Smooth muscle cell (in vitro differentiated cells): Measurements from ENCODE around the gene SHLD1. TPM values are rescaled to one million over a fixed set of nuclear protein-coding genes. Genes with fewer than 3 reads are reported as not detected.

Experiments
- DNase-seq: peaks from one replicate; lab custom pipeline; 2025; ENCODE audit not compliant: unreplicated experiment; lab: John Stamatoyannopoulos, UW
- H2AFZ ChIP-seq: fragments of 200-600 bp; sonication (generic); 2 replicates; pipeline ENCODE4 v1.6.0; 2016; ENCODE audit warnings: antibody characterized with exemption, low read depth, mild to moderate bottlenecking
- H3F3A ChIP-seq: fragments of 200-600 bp; sonication (generic); 2 replicates; pipeline ENCODE4 v1.6.0; 2017; ENCODE audit warnings: antibody characterized with exemption, low read depth
- H3K27ac ChIP-seq: fragments of 200-600 bp; sonication (generic); 2 replicates; pipeline ENCODE4 v1.5.1; 2016; ENCODE audit warnings: low read depth, mild to moderate bottlenecking
- H3K27me3 ChIP-seq: fragments of 200-600 bp; sonication (generic); 2 replicates; pipeline ENCODE4 v1.6.1; 2016; ENCODE audit warnings: low read depth, mild to moderate bottlenecking
- H3K36me3 ChIP-seq: fragments of 200-600 bp; sonication (generic); 2 replicates; pipeline ENCODE4 v1.5.1; 2016; ENCODE audit warnings: low read depth
- H3K4me1 ChIP-seq: fragments of 200-600 bp; sonication (generic); 2 replicates; pipeline ENCODE4 v1.5.1; 2016; ENCODE audit warnings: low read depth
- H3K4me2 ChIP-seq: fragments of 200-600 bp; sonication (generic); 2 replicates; pipeline ENCODE4 v1.6.0; 2016; ENCODE audit warnings: mild to moderate bottlenecking
- H3K4me3 ChIP-seq: fragments of 200-600 bp; sonication (generic); 2 replicates; pipeline ENCODE4 v1.5.1; 2016; ENCODE audit warnings: mild to moderate bottlenecking
- H3K79me2 ChIP-seq: fragments of 200-600 bp; sonication (generic); 2 replicates; pipeline ENCODE4 v1.6.0; 2016; ENCODE audit warnings: low read depth, mild to moderate bottlenecking
- H3K9ac ChIP-seq: fragments of 200-600 bp; sonication (generic); 2 replicates; pipeline ENCODE4 v1.6.0; 2016; ENCODE audit warnings: low read depth
- H3K9me3 ChIP-seq: fragments of 200-600 bp; sonication (generic); replicated peaks from 2 replicates; pipeline ENCODE4 v1.5.1; 2016; ENCODE audit warnings: low read depth
- H4K20me1 ChIP-seq: fragments of 200-600 bp; sonication (generic); 2 replicates; pipeline ENCODE4 v1.6.0; 2016; ENCODE audit warnings: low read depth
- CTCF ChIP-seq: fragments of 200-600 bp; sonication (generic); IDR thresholded peaks from 2 replicates; pipeline ENCODE4 v1.5.1; 2017; ENCODE audit warnings: borderline replicate concordance, mild to moderate bottlenecking, antibody characterized with exemption; ENCODE audit not compliant: insufficient read depth, poor library complexity, severe bottlenecking
- WGBS: methylation state at CpG from one replicate; pipeline ENCODE4 v1.1.7; 2016; ENCODE audit warnings: low lambda C conversion rate; 5-methylcytosine and 5-hydroxymethylcytosine counted together
- polyA plus RNA-seq: library from polyadenylated mRNA; unstranded; fragments of >200 nt; fragmentation: Nextera tagmentation; extraction: Ambion mirVana; gene quantifications from 2 replicates; pipeline ENCODE4 v1.2.1, GENCODE V29; 2016
- total RNA-seq: library from RNA; depleted of rRNA; stranded (reverse); fragments of >200 nt; gene quantifications from 2 replicates; pipeline ENCODE4 v1.2.3, GENCODE V29; 2014

Gene SHLD1
- total and polyA plus RNA-seq, 2 experiments from 2014 or later, result 3.3 to 3.7 TPM

- H3K9me3 ChIP-seq, result no peaks in the 10 kb centered on the region
- no peaks in the 10 kb centered on the region for H3K36me3 ChIP-seq
- H3K79me2 ChIP-seq, result no peaks in the 10 kb centered on the region
- no peak overlapping the region for H3K4me2 ChIP-seq
- H3K4me3 ChIP-seq, result no peak overlapping the region
- no peak for TF ChIP-seq CTCF
- no peak overlapping the region for H3K9ac ChIP-seq
- H4K20me1 ChIP-seq, result no peaks in the 10 kb centered on the region
- no peak overlapping the region for H2AFZ ChIP-seq
- H3F3A ChIP-seq, result no peaks in the 10 kb centered on the region
- H3K4me1 ChIP-seq, result no peaks in the 10 kb centered on the region
- DNase-seq, result no peak
- H3K27ac ChIP-seq, result no peak overlapping the region
- WGBS, result 72% methylated on average over 1 of the region's 1 CpG
- H3K27me3 ChIP-seq, result peaks cover 6% of the 10 kb centered on the region
These were observed 150.7 kb downstream of the SHLD1 start for GRCh38 chr20:5900908-5901307.

- 77% methylated on average over 2 of the region's 2 CpGs for WGBS
These were observed 158.8 kb downstream of the SHLD1 start for GRCh38 chr20:5908981-5909380.

GRCh38 chr20:5910186-5910585, 160.0 kb downstream of the SHLD1 start:
- TF ChIP-seq CTCF, result no peak
- H3K27ac ChIP-seq, result no peak overlapping the region
- H3F3A ChIP-seq, result no peaks in the 10 kb centered on the region
- H3K79me2 ChIP-seq, result no peaks in the 10 kb centered on the region
- peaks cover 27% of the 10 kb centered on the region for H3K27me3 ChIP-seq
- DNase-seq, result no peak
- H3K4me1 ChIP-seq, result no peaks in the 10 kb centered on the region
- H3K9ac ChIP-seq, result no peak overlapping the region
- H3K36me3 ChIP-seq, result no peaks in the 10 kb centered on the region
- WGBS, result 75% methylated on average over 6 of the region's 6 CpGs
- H2AFZ ChIP-seq, result no peak overlapping the region
- no peaks in the 10 kb centered on the region for H3K9me3 ChIP-seq
- no peak overlapping the region for H3K4me2 ChIP-seq
- no peak overlapping the region for H3K4me3 ChIP-seq
- no peaks in the 10 kb centered on the region for H4K20me1 ChIP-seq

More at GRCh38 chr20:5908981-5909380, 158.8 kb downstream of the SHLD1 start:
- Histone ChIP-seq H2AFZ (no peak overlapping the region), H3K79me2 (no peaks in the 10 kb centered on the region), H3K27ac (no peak overlapping the region), H3K4me2 (no peak overlapping the region), H3K36me3 (no peaks in the 10 kb centered on the region), H3K4me3 (no peak overlapping the region), H3K4me1 (no peaks in the 10 kb centered on the region), H3K9me3 (no peaks in the 10 kb centered on the region), H3F3A (no peaks in the 10 kb centered on the region), H4K20me1 (no peaks in the 10 kb centered on the region), H3K27me3 (peaks cover 27% of the 10 kb centered on the region), H3K9ac (no peak overlapping the region)
- no peak for DNase-seq
- TF ChIP-seq CTCF, result no peak

GRCh38 chr20:5913166-5913565, 163.0 kb downstream of the SHLD1 start:
- Histone ChIP-seq H3K4me3 (no peak overlapping the region), H3K9ac (no peak overlapping the region), H3F3A (no peaks in the 10 kb centered on the region), H3K27ac (no peak overlapping the region), H3K79me2 (no peaks in the 10 kb centered on the region), H3K4me2 (no peak overlapping the region), H4K20me1 (no peaks in the 10 kb centered on the region), H3K9me3 (no peaks in the 10 kb centered on the region), H2AFZ (no peak overlapping the region), H3K27me3 (peaks cover 23% of the 10 kb centered on the region), H3K4me1 (no peaks in the 10 kb centered on the region), H3K36me3 (no peaks in the 10 kb centered on the region)
- no peak for TF ChIP-seq CTCF
- WGBS, result 70% methylated on average over 2 of the region's 2 CpGs
- DNase-seq, result no peak
